H1 (cell line): ENCODE measurements around the gene ALG2. TPM values are rescaled to one million over a fixed set of nuclear protein-coding genes. Genes with fewer than 3 reads are reported as not detected.

ENCODE experiments used
- CTCF ChIA-PET: fragments of 300-600 bp; sonication (Branson Sonifier 250); formaldehyde crosslinking; loops from one replicate; lab custom pipeline; 2021; ENCODE audit not compliant: partially characterized antibody; lab: Charles Lee
- POLR2A ChIA-PET: fragments of 300-600 bp; sonication (Branson Sonifier 250); formaldehyde crosslinking; loops from one replicate; lab custom pipeline; 2021; ENCODE audit warnings: inconsistent platforms; ENCODE audit not compliant: partially characterized antibody; lab: Charles Lee
- DNase-seq, 2 experiments: peaks; one replicate each; pipeline versions ENCODE4 v3.0.0 to v3.0.0-alpha.2; 2010 to 2022; ENCODE audit warnings: low spot score in 2 of 2, low read depth in 1 of 2, mixed read lengths in 1 of 2
- FAIRE-seq: peaks from 2 replicates; lab custom pipeline; 2011; peaks lifted over from hg19 to GRCh38; lab: Jason Lieb, UNC
- H2AFZ ChIP-seq: 2 replicates; pipeline ENCODE4 v1.8.1; 2012; ENCODE audit warnings: low read length, inconsistent platforms
- H2AK5ac ChIP-seq: 2 replicates; pipeline ENCODE4 v1.6.1; 2013; ENCODE audit warnings: low read depth, low read length
- H2BK120ac ChIP-seq: replicated peaks from 2 replicates; pipeline ENCODE3; 2013; ENCODE audit warnings: low read depth, low read length, inconsistent platforms
- H2BK12ac ChIP-seq: 2 replicates; pipeline ENCODE4 v1.6.1; 2013; ENCODE audit warnings: low read depth, low read length
- H2BK15ac ChIP-seq: 2 replicates; pipeline ENCODE4 v1.6.1; 2013; ENCODE audit warnings: low read length
- H2BK20ac ChIP-seq: 2 replicates; pipeline ENCODE4 v1.6.1; 2013; ENCODE audit warnings: low read length
- H2BK5ac ChIP-seq: 2 replicates; pipeline ENCODE4 v1.6.1; 2013; ENCODE audit warnings: low read depth, low read length
- H3K14ac ChIP-seq: 2 replicates; pipeline ENCODE4 v1.6.1; 2013; ENCODE audit warnings: inconsistent platforms; ENCODE audit not compliant: insufficient read length
- H3K18ac ChIP-seq: 2 replicates; pipeline ENCODE4 v1.6.1; 2013; ENCODE audit warnings: low read length; ENCODE audit errors: extremely low read depth
- H3K23ac ChIP-seq: 2 replicates; pipeline ENCODE4 v1.6.1; 2013; ENCODE audit warnings: inconsistent platforms; ENCODE audit not compliant: insufficient read length
- H3K23me2 ChIP-seq: 2 replicates; pipeline ENCODE4 v1.6.1; 2013; ENCODE audit warnings: low read depth, low read length
- H3K27ac ChIP-seq: 2 replicates; pipeline ENCODE4 v1.6.1; 2011; ENCODE audit warnings: low read depth, low read length, inconsistent platforms
- H3K27me3 ChIP-seq, 4 experiments: replicated peaks in 1 of 4; 1 replicate in 1 of 4; 2 replicates in 3 of 4; pipeline versions ENCODE4 v1.6.1 to v1.8.1; 2011 to 2013; ENCODE audit warnings: low read length in 3 of 4, mild to moderate bottlenecking in 3 of 4, inconsistent platforms in 2 of 4, mixed read lengths in 2 of 4, moderate library complexity in 1 of 4; ENCODE audit not compliant: control insufficient read depth in 3 of 4, insufficient read depth in 3 of 4; ENCODE audit errors: extremely low read depth in 1 of 4
- H3K36me3 ChIP-seq, 4 experiments: 2 replicates each; pipeline versions ENCODE4 v1.6.1 to v1.8.1; 2011 to 2013; ENCODE audit warnings: mild to moderate bottlenecking in 4 of 4, low read length in 3 of 4, moderate library complexity in 2 of 4, control low read depth in 1 of 4, inconsistent platforms in 1 of 4; ENCODE audit not compliant: insufficient read depth in 4 of 4, control insufficient read depth in 2 of 4
- H3K4ac ChIP-seq: replicated peaks from 2 replicates; pipeline ENCODE3; 2013; ENCODE audit warnings: low read length, low read depth, mixed read lengths, inconsistent platforms; ENCODE audit not compliant: insufficient read length
- H3K4me1 ChIP-seq, 4 experiments: replicated peaks in 1 of 4; 1 replicate in 1 of 4; 2 replicates in 3 of 4; pipeline versions ENCODE4 v1.6.1 to v1.8.1; 2011 to 2013; ENCODE audit warnings: low read length in 3 of 4, inconsistent platforms in 2 of 4, mixed read lengths in 1 of 4; ENCODE audit not compliant: insufficient read depth in 4 of 4, control insufficient read depth in 3 of 4
- H3K4me2 ChIP-seq, 2 experiments: 2 replicates each; pipeline versions ENCODE4 v1.6.1 to v1.8.1; 2011 to 2013; ENCODE audit warnings: low read depth in 2 of 2, low read length in 2 of 2, control low read depth in 1 of 2, inconsistent platforms in 1 of 2, mild to moderate bottlenecking in 1 of 2; ENCODE audit not compliant: insufficient read depth in 1 of 2
- H3K4me3 ChIP-seq, 4 experiments: fragments of 200-600, 300-600 bp in 1 of 4; sonication (generic), shearing (Covaris generic), sonication (Bioruptor Twin) in 1 of 4; 2 replicates each; pipeline versions ENCODE4 v1.5.1 to v1.8.1; 2011 to 2016; ENCODE audit warnings: low read length in 4 of 4, low read depth in 3 of 4, control low read depth in 2 of 4, inconsistent platforms in 2 of 4, mild to moderate bottlenecking in 2 of 4, mixed read lengths in 1 of 4, moderate library complexity in 1 of 4; ENCODE audit not compliant: insufficient read depth in 2 of 4; ENCODE audit errors: extremely low read depth in 1 of 4
- H3K56ac ChIP-seq: replicated peaks from 2 replicates; pipeline ENCODE3; 2013; ENCODE audit warnings: low read depth, mild to moderate bottlenecking, mixed read lengths, low read length, inconsistent platforms; ENCODE audit not compliant: insufficient read length
- H3K79me1 ChIP-seq: 2 replicates; pipeline ENCODE4 v1.6.1; 2013; ENCODE audit warnings: low read depth, low read length, control low read depth
- H3K79me2 ChIP-seq, 2 experiments: 2 replicates each; pipeline versions ENCODE4 v1.6.1 to v1.8.1; 2012 to 2013; ENCODE audit warnings: low read length in 2 of 2, mild to moderate bottlenecking in 2 of 2, inconsistent platforms in 1 of 2; ENCODE audit not compliant: insufficient read depth in 2 of 2, control insufficient read depth in 1 of 2
- H3K9ac ChIP-seq, 4 experiments: replicated peaks in 1 of 4; 1 replicate in 1 of 4; 2 replicates in 3 of 4; pipeline versions ENCODE4 v1.6.1 to v1.8.1; 2011 to 2013; ENCODE audit warnings: low read depth in 3 of 4, low read length in 3 of 4, control low read depth in 2 of 4, mild to moderate bottlenecking in 2 of 4, moderate library complexity in 2 of 4, inconsistent platforms in 1 of 4; ENCODE audit errors: extremely low read depth in 1 of 4
- H3K9me3 ChIP-seq, 2 experiments: 2 replicates each; pipeline versions ENCODE4 v1.6.1 to v1.8.1; 2012 to 2013; ENCODE audit warnings: mild to moderate bottlenecking in 2 of 2, moderate library complexity in 2 of 2, control low read depth in 1 of 2, inconsistent platforms in 1 of 2, low read depth in 1 of 2, low read length in 1 of 2, mixed read lengths in 1 of 2; ENCODE audit not compliant: insufficient read depth in 2 of 2
- H4K20me1 ChIP-seq, 2 experiments: replicated peaks in 1 of 2; 2 replicates each; pipeline versions ENCODE3 to v1.8.1; 2011 to 2013; ENCODE audit warnings: inconsistent platforms in 2 of 2, low read length in 2 of 2, mild to moderate bottlenecking in 1 of 2; ENCODE audit not compliant: insufficient read depth in 2 of 2, control insufficient read depth in 1 of 2
- H4K5ac ChIP-seq: 2 replicates; pipeline ENCODE4 v1.6.1; 2013; ENCODE audit warnings: low read length, low read depth, mixed read lengths, inconsistent platforms; ENCODE audit not compliant: insufficient read length
- H4K8ac ChIP-seq: 2 replicates; pipeline ENCODE4 v1.8.0; 2013; ENCODE audit warnings: mild to moderate bottlenecking, moderate library complexity, low read length, inconsistent platforms; ENCODE audit not compliant: insufficient read depth; ENCODE audit errors: extremely low read depth
- H4K91ac ChIP-seq: replicated peaks from 2 replicates; pipeline ENCODE3; 2013; ENCODE audit warnings: low read length, mixed read lengths, inconsistent platforms; ENCODE audit not compliant: insufficient read length
- CREB1 ChIP-seq: IDR thresholded peaks from 2 replicates; pipeline ENCODE4 v1.6.1; 2012; ENCODE audit warnings: inconsistent platforms
- CTBP2 ChIP-seq: IDR thresholded peaks from 2 replicates; pipeline ENCODE4 v1.7.0; 2011; ENCODE audit warnings: borderline replicate concordance, mild to moderate bottlenecking, moderate library complexity, mixed read lengths, low read length; ENCODE audit not compliant: insufficient read depth, insufficient read length
- CTCF ChIP-seq, 3 experiments: IDR thresholded peaks; 1 replicate in 2 of 3; 2 replicates in 1 of 3; pipeline versions ENCODE4 v1.5.1 to v1.6.1; 2011; ENCODE audit warnings: low read length in 3 of 3, mild to moderate bottlenecking in 3 of 3, inconsistent platforms in 2 of 3, low read depth in 1 of 3, moderate library complexity in 1 of 3; ENCODE audit not compliant: insufficient read depth in 1 of 3; ENCODE audit errors: control extremely low read depth in 1 of 3
- KDM1A ChIP-seq: fragments of 200-600, 300-600 bp; sonication (generic); IDR thresholded peaks from 2 replicates; pipeline ENCODE4 v1.7.1; 2016; ENCODE audit warnings: mild to moderate bottlenecking, low read length, borderline replicate concordance
- POLR2AphosphoS5 ChIP-seq: IDR thresholded peaks from 2 replicates; pipeline ENCODE4 v1.6.1; 2011; ENCODE audit warnings: low read depth, low read length
- RAD21 ChIP-seq, 2 experiments: IDR thresholded peaks in 1 of 2; conservative IDR thresholded peaks in 1 of 2; 2 replicates each; pipeline ENCODE4 v1.6.1; 2011; ENCODE audit warnings: low read depth in 2 of 2, low read length in 2 of 2, improper control_type of control experiment in 1 of 2, inconsistent platforms in 1 of 2, mild to moderate bottlenecking in 1 of 2, moderate library complexity in 1 of 2
- TEAD4 ChIP-seq: IDR thresholded peaks from 2 replicates; pipeline ENCODE4 v1.6.1; 2012; ENCODE audit warnings: low read depth, low read length, inconsistent platforms, mixed read lengths
- YY1 ChIP-seq: IDR thresholded peaks from 2 replicates; pipeline ENCODE4 v1.6.1; 2011; ENCODE audit warnings: low read depth, mild to moderate bottlenecking, low read length
- WGBS, 2 experiments: shearing (Covaris generic) in 1 of 2; methylation state at CpG; one replicate each; pipeline versions ENCODE4 v1.1.6 to v1.1.7; 2013 to 2015; ENCODE audit warnings: low lambda C conversion rate in 2 of 2, mixed read lengths in 2 of 2, inconsistent platforms in 1 of 2, low coverage in 1 of 2, missing lambda C conversion rate in 1 of 2; ENCODE audit not compliant: insufficient replicate concordance in 2 of 2, insufficient coverage in 1 of 2, insufficient read length in 1 of 2; ENCODE audit errors: extremely low coverage in 1 of 2, missing lambda C conversion rate in 1 of 2; 5-methylcytosine and 5-hydroxymethylcytosine counted together
- polyA plus RNA-seq, 7 experiments: library from polyadenylated mRNA; depleted of rRNA in 3 of 7; stranded (reverse) in 5 of 7; unstranded in 2 of 7; fragments of >200 nt in 5 of 7; fragments of 200-250 nt in 2 of 7; gene quantifications; 1 replicate in 5 of 7; 2 replicates in 1 of 7; 4 replicates in 1 of 7; pipeline versions ENCODE4 v1.2.1 to v1.2.3, GENCODE V29; 2011 to 2013; ENCODE audit warnings: missing spikeins in 2 of 7, mixed read lengths in 2 of 7
- total RNA-seq: library from RNA; stranded (reverse); fragmentation: NEBNext Ultra II Directional; extraction: Animal tissue kit (Norgen Biotek cat#: 25700); gene quantifications from 2 replicates; pipeline ENCODE4 v1.2.1, GENCODE V29; 2021

The ALG2 gene
- total and polyA plus RNA-seq, 2 of the 8 experiments (the other 6 are each of a cell fraction or from before 2014, with no cell fraction given) = 27.1 to 30.7 TPM

- Histone ChIP-seq H3K4me1 (peaks cover 9 to 29% (median 17%) of the 10 kb centered on the region in 4 experiments), H2BK20ac (peak overlapping the region; percentile 84), H3K14ac (no peak overlapping the region), H3K23ac (no peak overlapping the region), H4K5ac (no peak overlapping the region), H3K23me2 (peaks cover 4% of the 10 kb centered on the region; the same call in 1 of the 2 replicates), H3K9ac (no peak overlapping the region), H4K8ac (no peak overlapping the region), H2BK15ac (no peak overlapping the region), H2BK5ac (peak overlapping the region; percentile 27; the same call in 1 of the 2 replicates), H3K4me2 (peak overlapping the region; percentile 19 to 28; a peak in 1 of 4 replicates), H4K91ac (peak overlapping the region; percentile 8), H3K9me3 (no peaks in the 10 kb centered on the region), H2AFZ (peak overlapping the region; percentile 11; the same call in 1 of the 2 replicates), H2BK120ac (no peak overlapping the region), H3K4me3 (no peak overlapping the region; a peak in 1 of 8 replicates), H3K79me1 (no peaks in the 10 kb centered on the region), H3K27ac (no peak overlapping the region), H4K20me1 (no peaks in the 10 kb centered on the region), H3K79me2 (no peaks in the 10 kb centered on the region), H3K36me3 (no peaks in the 10 kb centered on the region; a peak in 1 of 8 replicates), H2AK5ac (no peak overlapping the region), H3K27me3 (no peaks in the 10 kb centered on the region; a peak in 1 of 7 replicates), H3K56ac (no peak overlapping the region), H2BK12ac (0 out of 2 replicates have a peak overlapping the region, but pooled peaks have one; percentile 22), H3K4ac (no peak overlapping the region), H3K18ac (peak overlapping the region; percentile 42; the same call in 1 of the 2 replicates)
- no peak for TF ChIP-seq TEAD4
- TF ChIP-seq CTCF (IDR thresholded peaks at IDR 0.05; ENCODE audit: control extremely low read depth in 1 of 3, insufficient read depth in 1 of 3, low read depth in 1 of 3, low read length in 3 of 3) = peak; percentile 33 to 61 (median 53); a peak in 3 of 4 replicates
- TF ChIP-seq RAD21 (IDR thresholded peaks at IDR 0.05 in 1 of 2, conservative IDR thresholded peaks at IDR 0.05 in 1 of 2; ENCODE audit: low read depth in 2 of 2, low read length in 2 of 2) = peak in 1 of 2 experiments; percentile 18; a peak in 1 of 4 replicates
- peak; percentile 62; the same call in 1 of the 2 replicates for TF ChIP-seq YY1
- TF ChIP-seq POLR2AphosphoS5 = no peak
- TF ChIP-seq CREB1 = 0 out of 2 replicates have a peak, but pooled peaks have one; percentile 27
- TF ChIP-seq KDM1A = no peak
- peak; percentile 55 for TF ChIP-seq CTBP2
- CTCF ChIA-PET = interaction anchor here (0.9 to 2.3 kb wide), 6 partner anchors 9 to 67 kb away, joined by 3 to 11 read pairs (median 4); no protein-coding TSS in a partner anchor
- DNase-seq = no peak
- POLR2A ChIA-PET = interaction anchor here (1.3 kb wide), 1 partner anchor 52 kb away, joined by 3 read pairs; the partner anchor contains the start of genes ALG2 and SEC61B
- WGBS, 2 experiments = 40% methylated on average over 9 of the region's 10 CpGs; no CpG with 5 or more reads in 1 of the 2 experiments
- no peak for FAIRE-seq
Measured at GRCh38 chr9:99169982-99170761, 51.6 kb downstream of the ALG2 start.
